ENCODE measurements around the gene AFAP1L1.
"Not testable (repeated sequence)": the region's sequence is repeated elsewhere in the genome, so short reads cannot be mapped to it uniquely, and the experiment has no call there.

The AFAP1L1 gene

DNA sequence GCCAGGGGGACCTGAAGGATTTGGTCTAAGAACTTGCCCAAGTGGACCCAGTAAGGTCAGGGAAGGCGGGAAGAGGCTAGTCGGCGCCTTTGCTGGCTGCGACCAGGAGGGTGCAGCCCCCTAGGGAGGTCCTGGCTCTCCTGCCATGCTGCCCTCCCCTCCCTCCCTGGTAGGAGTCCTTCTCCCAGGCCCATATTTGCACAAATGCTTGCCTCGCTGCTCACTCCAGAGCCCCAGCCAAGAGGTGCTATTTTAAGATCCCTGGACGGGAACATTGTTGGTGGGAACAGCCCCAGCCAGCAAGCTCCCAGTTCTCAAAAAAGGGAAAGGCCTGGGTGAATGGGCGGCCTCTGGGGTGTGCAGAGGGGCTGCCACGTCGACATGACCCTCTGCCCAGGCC, 111.7 kb downstream of the AFAP1L1 start:
- TF ChIP-seq ZFX (IDR thresholded peaks at IDR 0.05; ENCODE audit: borderline replicate concordance) = no peak
- TF ChIP-seq, protein P1, sequence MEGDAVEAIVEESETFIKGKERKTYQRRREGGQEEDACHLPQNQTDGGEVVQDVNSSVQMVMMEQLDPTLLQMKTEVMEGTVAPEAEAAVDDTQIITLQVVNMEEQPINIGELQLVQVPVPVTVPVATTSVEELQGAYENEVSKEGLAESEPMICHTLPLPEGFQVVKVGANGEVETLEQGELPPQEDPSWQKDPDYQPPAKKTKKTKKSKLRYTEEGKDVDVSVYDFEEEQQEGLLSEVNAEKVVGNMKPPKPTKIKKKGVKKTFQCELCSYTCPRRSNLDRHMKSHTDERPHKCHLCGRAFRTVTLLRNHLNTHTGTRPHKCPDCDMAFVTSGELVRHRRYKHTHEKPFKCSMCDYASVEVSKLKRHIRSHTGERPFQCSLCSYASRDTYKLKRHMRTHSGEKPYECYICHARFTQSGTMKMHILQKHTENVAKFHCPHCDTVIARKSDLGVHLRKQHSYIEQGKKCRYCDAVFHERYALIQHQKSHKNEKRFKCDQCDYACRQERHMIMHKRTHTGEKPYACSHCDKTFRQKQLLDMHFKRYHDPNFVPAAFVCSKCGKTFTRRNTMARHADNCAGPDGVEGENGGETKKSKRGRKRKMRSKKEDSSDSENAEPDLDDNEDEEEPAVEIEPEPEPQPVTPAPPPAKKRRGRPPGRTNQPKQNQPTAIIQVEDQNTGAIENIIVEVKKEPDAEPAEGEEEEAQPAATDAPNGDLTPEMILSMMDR (IDR thresholded peaks at IDR 0.05) = no peak
- H3K27ac ChIP-seq = no peak overlapping the region

DNA sequence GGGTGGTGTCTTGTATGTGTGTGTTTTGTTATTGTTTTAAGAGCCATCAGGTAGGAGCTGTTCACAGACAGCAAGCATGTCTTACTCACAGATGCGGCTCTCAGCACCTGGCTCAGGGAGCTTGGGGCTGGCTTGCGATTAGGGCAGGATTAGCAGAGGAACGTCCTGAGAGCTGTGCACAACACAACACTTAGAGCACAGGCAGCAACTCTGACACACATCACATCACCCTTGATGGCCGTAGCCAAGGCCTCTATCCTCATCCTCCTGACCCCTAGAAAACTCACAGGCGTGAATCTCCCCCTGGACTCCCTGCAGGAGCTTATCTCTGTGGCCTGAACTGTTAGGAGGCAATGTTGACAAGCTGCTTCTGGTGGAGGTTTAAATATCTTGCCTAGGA, 114.5 kb downstream of the AFAP1L1 start:
- TF ChIP-seq ZFX (IDR thresholded peaks at IDR 0.05; ENCODE audit: borderline replicate concordance) = no peak
- TF ChIP-seq, protein P1 (IDR thresholded peaks at IDR 0.05) = no peak
- H3K27ac ChIP-seq = no peak overlapping the region

DNA sequence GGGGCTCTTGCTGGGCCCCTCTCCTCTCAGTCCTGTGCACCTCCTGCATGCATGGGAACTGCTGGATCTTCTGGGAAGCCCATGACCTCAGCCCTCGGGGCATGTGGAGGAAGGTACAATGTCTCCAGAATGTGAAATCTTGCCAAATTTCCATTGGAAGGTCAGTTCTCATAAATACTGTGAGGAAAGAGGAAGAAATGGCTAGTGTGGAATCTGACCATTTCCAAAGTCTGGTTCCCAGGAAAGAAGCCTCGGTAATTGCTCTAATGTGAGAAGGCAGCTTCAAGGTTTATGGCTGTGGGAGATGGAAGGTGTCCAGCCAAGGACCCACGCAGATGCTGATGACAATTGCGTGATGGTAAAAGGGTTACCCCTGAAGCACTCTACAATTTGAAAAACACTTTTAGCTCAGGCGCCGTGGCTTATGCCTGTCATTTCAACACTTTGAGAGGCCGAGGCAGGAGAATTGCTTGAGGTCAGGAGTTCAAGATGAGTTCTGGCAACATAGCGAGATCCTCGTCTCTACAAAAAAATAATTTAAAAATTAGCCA, 115.5 kb downstream of the AFAP1L1 start:
- no peak for TF ChIP-seq ZFX (IDR thresholded peaks at IDR 0.05; ENCODE audit: borderline replicate concordance)
- TF ChIP-seq, protein P1 (IDR thresholded peaks at IDR 0.05) = no peak
- H3K27ac ChIP-seq = no peak overlapping the region

DNA sequence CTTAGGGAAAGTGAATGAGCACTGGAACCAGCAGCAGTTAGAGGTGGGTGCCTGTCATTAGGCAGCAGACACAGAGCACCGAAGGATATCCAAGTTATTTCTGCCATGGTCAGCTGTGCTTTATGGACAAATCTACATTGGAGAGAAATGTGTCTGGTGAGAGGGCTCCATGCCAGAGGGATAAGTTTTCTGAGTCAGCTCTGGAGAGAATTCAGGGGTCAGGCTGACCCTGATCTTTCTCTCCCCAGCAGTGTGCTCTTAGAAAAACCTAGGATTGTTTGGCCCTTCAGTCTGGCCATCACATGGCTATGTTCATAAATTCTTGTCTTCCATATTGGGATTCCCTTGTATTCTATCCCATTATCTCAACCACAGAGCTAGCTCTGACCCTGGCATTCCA, 116.3 kb downstream of the AFAP1L1 start:
- TF ChIP-seq ZFX (IDR thresholded peaks at IDR 0.05; ENCODE audit: borderline replicate concordance) = no peak
- TF ChIP-seq, protein P1 (IDR thresholded peaks at IDR 0.05) = no peak
- H3K27ac ChIP-seq = no peak overlapping the region

DNA sequence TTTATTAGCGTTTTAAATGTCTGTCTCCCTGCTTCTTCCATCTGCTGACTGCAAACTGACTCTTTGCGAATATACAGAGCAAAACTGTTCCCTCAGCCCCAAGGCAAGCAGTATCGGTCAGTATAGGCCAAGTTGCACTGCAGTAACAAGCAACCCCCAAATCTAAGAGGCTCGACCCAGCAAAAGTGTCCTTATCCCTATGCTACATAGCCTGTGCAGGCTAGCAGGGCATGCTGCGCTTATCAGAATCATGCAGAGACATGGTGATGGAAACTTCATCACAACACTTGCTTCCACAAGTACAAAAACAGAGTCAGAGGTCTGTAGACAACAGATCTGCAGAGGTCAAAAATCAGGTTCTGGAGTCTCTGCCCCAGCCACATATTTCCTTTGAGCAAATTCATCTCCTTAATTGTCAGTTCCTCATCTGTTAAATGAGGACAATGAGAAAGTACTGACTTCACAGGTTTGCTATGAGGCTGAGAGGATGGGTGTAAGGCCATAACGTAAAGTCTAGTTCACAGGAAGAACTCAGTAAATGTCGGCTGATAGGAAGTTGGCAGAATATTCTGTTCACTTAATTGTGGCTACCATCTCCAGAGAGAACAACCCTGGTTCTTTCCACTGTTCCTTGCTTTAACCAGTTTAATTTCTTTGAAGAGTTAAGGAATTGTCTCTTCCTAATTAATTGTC, 117.0 kb downstream of the AFAP1L1 start:
- TF ChIP-seq, protein P1 (IDR thresholded peaks at IDR 0.05) = no peak
- no peak for TF ChIP-seq ZFX (IDR thresholded peaks at IDR 0.05; ENCODE audit: borderline replicate concordance)
- no peak overlapping the region for H3K27ac ChIP-seq

DNA sequence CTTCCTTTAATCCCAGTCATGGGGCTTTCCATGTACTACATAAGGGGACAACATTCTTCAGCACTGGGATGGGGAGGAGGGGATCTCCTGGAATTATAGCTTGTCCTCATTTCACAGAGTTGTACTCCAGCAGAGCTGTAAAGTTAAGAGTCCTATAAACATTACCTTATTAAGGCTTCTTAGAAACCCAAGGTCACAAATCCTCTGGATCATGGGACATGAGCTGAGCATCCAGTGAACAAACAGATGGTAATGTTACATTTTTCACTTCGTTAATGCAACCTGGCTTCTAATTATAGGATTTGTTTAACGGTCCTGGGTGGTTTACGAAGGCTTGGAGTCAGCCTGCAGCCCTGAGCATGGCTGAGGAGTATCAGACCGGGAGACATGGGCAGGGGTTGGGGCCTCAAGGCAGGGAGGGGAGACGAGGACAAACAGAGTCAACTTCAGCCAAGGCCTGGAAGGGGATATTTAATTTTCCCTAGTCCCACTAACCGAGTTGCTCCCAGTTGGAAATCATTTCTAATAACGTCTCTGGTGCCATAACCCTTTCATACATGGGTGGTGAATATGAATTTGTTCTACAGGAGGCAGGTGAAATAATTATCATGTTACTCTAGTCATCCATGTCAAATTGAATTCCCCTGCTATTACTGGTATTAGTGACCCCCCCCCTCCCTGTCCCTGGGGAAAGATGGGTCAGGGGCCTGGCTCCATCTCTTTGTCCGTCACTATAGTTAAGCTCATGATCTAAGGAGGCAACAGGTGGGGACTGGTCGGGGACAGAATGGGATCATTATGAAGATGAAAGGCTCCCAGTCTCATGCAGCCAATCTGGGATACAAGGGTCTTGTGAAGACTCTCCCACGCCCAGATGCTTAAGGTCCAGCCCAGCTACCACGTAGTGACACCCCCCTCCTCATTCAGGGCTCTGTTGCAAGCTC, 118.2 kb downstream of the AFAP1L1 start:
- TF ChIP-seq, protein P1 (IDR thresholded peaks at IDR 0.05) = no peak
- TF ChIP-seq ZFX (IDR thresholded peaks at IDR 0.05; ENCODE audit: borderline replicate concordance) = no peak
- no peak overlapping the region for H3K27ac ChIP-seq

DNA sequence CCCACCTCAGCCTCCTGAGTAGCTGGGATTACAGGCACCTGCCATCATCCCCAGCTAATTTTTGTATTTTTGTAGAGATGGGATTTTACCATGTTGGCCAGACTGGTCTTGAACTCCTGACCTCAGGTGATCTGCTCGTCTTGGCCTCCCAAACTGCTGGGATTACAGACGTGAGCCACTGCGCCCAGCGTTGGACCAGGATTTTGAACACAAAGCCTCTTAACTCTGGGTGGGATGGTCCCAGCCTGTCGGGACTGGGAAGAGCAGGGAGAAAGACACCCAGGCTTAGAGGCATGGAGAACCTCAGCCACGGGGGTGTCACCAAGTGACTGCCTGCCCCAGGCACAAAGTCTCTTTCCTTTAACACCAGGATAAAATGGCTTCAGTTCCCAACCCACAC, 119.4 kb downstream of the AFAP1L1 start:
- H3K27ac ChIP-seq = not testable (repeated sequence)
